ENCODE measurements around the gene DLG2.
"Not testable (repeated sequence)": the region's sequence is repeated elsewhere in the genome, so short reads cannot be mapped to it uniquely, and the experiment has no call there.

DLG2 gene

DNA sequence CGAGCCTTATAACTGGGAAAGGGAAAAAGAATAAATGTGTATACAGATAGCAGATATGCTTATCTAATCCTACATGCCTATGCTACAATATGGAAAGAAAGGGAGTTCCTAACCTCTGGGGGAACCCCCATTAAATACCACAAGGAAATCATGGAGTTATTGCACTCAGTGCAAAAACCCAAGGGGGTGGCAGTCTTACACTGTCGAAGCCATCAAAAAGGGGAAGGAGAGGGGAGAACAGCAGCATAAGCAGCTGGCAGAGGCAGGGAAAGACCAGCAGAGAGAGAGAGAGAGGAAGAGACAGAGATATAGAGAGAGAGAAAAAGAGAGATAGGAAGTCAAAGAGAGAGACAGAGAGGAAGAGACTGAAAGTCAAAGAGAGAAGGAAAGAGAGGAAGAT is 15.5 kb downstream of the DLG2 start:
- H3K27me3 Mint-ChIP-seq; H3K36me3 Mint-ChIP-seq; DNase-seq; ATAC-seq (replicated peaks); H3K9me3 Mint-ChIP-seq; H3K4me1 Mint-ChIP-seq; H3K4me3 Mint-ChIP-seq; H3K27ac Mint-ChIP-seq: not testable (repeated sequence)

DNA sequence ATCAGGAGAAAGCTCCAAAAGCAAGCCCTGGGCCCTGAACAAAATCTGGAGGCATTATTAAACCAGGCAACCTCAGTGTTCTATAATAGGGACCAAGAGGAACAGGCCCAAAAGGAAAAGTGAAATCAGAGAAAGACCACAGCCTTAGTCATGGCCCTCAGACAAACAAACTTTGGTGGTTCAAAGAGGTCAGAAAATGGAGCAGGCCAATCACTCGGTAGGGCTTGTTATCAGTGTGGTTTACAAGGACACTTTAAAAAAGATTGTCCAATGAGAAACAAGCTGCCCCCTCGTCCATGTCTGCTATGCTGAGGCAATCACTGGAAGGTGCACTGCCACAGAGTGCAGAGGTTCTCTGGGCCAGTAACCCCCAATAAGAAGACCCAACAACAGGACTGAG is 17.9 kb downstream of the DLG2 start:
- H3K27me3 Mint-ChIP-seq; H3K27ac Mint-ChIP-seq; DNase-seq; H3K4me1 Mint-ChIP-seq; H3K36me3 Mint-ChIP-seq; ATAC-seq (replicated peaks); H3K9me3 Mint-ChIP-seq; H3K4me3 Mint-ChIP-seq: not testable (repeated sequence)

DNA sequence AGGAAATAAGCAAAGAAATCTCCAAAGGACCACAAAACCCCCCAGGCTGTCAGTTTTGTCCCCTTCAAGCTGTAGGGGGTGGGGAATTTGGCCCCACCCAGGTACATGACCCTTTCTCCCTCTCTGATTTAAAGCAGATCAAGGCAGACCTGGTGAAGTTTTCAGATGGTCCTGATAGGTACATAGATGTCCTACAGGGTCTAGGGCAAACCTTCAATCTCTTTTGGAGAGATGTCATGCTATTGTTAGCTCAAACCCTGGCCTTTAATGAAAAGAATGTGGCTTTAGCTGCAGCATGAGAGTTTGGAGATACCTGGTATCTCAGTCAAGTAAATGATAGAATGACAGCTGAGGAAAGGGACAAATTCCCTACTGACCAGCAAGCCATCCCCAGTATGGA is 18.5 kb downstream of the DLG2 start:
- not testable (repeated sequence) for H3K27me3 Mint-ChIP-seq; H3K4me3 Mint-ChIP-seq; DNase-seq; H3K27ac Mint-ChIP-seq; H3K4me1 Mint-ChIP-seq; H3K9me3 Mint-ChIP-seq; H3K36me3 Mint-ChIP-seq; ATAC-seq (replicated peaks)

DNA sequence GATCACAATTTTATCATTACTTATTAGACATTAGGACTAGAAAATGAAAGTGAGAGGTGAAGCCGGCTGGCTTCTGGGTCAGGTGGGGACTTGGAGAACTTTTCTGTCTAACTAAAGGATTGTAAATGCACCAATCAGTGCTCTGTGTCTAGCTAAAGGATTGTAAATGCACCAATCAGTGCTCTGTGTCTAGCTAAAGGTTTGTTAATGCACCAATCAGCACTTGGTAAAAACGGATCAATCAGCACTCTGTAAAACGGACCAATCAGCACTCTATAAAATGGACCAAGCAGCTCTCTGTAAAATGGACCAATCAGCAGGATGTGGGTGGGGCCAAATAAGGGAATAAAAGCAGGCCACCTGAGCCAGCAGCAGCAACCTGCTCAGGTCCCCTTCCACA is 20.9 kb downstream of the DLG2 start:
- not testable (repeated sequence) for DNase-seq; H3K27me3 Mint-ChIP-seq; ATAC-seq (replicated peaks); H3K4me1 Mint-ChIP-seq; H3K27ac Mint-ChIP-seq; H3K4me3 Mint-ChIP-seq; H3K9me3 Mint-ChIP-seq; H3K36me3 Mint-ChIP-seq

DNA sequence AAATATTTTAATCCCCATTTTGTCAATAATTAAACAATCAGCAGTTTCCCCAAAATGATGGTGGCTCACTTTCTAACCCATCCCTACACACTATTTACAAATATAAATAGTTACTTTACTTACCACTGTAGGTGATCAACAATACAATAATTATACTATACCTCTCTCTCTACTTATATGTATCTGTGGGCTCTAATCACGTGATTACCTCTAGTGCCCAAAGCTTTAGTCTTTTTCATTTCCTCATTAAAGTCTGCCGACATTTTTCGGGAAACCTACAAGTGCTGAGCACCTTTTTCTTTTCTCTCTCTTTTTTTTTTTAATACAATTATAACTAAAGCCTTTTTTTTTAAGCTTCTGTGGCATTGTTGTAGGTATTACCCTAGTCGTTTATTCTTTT is 23.9 kb downstream of the DLG2 start:
- no peak overlapping the region for H3K4me3 Mint-ChIP-seq
- no peaks in the 10 kb centered on the region for H3K4me1 Mint-ChIP-seq
- peaks cover 0 to 4% of the 10 kb centered on the region in 2 donors for H3K36me3 Mint-ChIP-seq
- ATAC-seq (replicated peaks) (no peak), DNase-seq (no peak)
- H3K27me3 Mint-ChIP-seq = no peaks in the 10 kb centered on the region
- H3K27ac Mint-ChIP-seq = no peak overlapping the region
- H3K9me3 Mint-ChIP-seq = no peaks in the 10 kb centered on the region

DNA sequence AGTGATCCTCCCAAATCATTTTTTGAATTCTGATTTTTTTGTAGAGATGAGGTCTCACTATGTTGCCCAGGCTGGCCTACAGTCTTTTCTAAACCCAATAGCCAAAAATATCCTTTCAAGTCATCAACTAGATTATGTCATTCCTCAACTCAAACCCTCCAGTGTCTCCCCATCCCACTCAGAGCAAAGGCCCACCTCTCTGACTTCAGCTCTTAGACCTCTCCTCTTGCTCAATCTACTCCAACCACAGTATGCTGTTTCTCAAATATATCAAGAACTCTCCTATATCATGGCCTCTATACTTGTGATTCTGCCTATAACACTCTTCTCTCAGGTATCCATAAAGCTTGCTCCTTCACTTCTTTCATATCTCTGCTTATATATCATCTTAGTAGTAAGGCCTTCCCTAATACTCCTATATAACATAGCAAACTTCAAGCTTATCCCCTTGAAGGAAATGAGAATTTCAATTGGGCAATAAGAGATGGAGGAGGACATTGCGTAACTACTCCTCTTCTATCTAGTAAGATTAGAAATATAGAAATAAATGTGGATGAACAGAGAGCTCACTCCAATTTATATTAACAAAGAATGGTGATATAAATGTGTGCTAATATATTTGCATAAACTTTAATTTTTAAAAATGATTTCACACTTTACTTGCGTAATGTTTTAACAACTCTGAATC is 24.5 kb downstream of the DLG2 start:
- Mint-ChIP-seq H3K4me3 (no peak overlapping the region), H3K4me1 (no peaks in the 10 kb centered on the region), H3K9me3 (no peaks in the 10 kb centered on the region), H3K36me3 (peaks cover 0 to 4% of the 10 kb centered on the region in 2 donors), H3K27me3 (no peaks in the 10 kb centered on the region), H3K27ac (no peak overlapping the region)
- DNase-seq = no peak
- no peak for ATAC-seq (replicated peaks)

DNA sequence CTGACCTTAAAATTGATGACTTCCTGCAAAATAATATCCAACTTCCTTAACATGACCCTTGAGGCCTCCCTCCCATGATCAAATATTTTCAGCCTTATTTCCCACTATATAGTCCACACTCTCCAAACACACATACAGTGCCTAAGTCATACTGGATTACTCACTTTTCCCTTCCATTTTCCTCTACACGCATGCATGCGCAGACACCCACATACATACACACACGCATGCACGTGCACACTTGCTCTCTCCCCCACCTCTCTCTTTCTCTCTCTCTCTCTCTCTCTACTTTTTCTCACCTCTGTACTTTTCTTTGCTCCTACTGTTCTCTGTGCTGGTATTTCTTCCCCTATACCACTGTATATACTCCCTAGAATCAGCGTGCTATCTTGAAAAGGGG is 28.1 kb downstream of the DLG2 start:
- Mint-ChIP-seq H3K27me3 (no peaks in the 10 kb centered on the region), H3K9me3 (no peaks in the 10 kb centered on the region), H3K4me1 (no peaks in the 10 kb centered on the region), H3K36me3 (no peaks in the 10 kb centered on the region), H3K4me3 (no peak overlapping the region), H3K27ac (no peak overlapping the region)
- DNase-seq = no peak
- ATAC-seq (replicated peaks) = no peak

DNA sequence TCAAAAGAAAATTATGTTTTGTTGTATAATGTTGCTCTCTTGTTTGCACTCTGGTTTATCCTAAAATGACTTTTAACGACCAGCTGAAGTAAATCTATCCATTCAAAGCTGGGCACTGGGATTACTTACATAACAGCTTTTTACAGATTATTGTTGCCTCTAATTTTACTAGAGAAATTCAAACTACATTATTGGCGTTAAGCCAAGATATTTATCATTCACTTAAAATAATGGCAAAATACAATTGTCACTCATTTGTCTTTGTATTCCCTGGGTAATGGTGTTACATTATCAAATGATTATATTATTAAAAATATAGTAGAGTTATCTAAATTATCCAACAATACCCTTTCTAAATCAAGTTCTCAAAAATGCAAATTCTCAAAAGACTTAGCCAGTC is 30.3 kb downstream of the DLG2 start:
- Mint-ChIP-seq H3K27me3 (peaks cover 0 to 1% of the 10 kb centered on the region in 2 donors), H3K27ac (no peak overlapping the region), H3K4me1 (no peaks in the 10 kb centered on the region), H3K9me3 (no peaks in the 10 kb centered on the region), H3K4me3 (no peak overlapping the region), H3K36me3 (no peaks in the 10 kb centered on the region)
- ATAC-seq (replicated peaks) = no peak
- DNase-seq = no peak

DNA sequence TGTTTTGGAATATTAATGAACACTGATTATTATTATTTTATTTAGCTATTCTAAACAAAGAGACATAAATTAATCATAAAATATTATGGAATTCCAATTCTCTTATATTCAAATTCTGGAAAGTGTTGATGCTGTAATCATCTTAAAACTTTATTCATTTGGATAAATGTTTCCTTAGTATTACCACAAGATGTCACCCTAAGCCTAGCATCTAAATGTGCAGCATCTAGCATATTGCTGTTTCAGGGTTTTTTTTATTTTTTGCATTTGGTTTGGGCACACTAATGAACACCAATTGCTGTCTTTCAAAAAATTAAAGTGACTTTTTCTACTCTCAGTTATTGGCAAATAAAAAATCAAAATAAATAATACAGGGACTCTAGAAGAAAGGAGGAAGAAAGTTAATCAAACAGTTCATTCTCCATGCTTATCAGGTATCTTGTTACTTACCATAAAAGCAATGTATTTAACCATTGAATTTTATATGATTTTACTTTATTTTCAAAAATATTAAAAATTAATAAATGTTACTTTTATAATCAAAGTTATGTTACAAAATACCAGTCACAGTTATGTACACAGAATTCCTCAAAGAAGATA is 31.8 kb downstream of the DLG2 start:
- Mint-ChIP-seq H3K4me3 (no peak overlapping the region), H3K27ac (no peak overlapping the region), H3K36me3 (no peaks in the 10 kb centered on the region), H3K27me3 (peaks cover 0 to 5% of the 10 kb centered on the region in 2 donors), H3K9me3 (no peaks in the 10 kb centered on the region), H3K4me1 (no peaks in the 10 kb centered on the region)
- DNase-seq (no peak), ATAC-seq (replicated peaks) (peak; percentile 52 to 59)

DNA sequence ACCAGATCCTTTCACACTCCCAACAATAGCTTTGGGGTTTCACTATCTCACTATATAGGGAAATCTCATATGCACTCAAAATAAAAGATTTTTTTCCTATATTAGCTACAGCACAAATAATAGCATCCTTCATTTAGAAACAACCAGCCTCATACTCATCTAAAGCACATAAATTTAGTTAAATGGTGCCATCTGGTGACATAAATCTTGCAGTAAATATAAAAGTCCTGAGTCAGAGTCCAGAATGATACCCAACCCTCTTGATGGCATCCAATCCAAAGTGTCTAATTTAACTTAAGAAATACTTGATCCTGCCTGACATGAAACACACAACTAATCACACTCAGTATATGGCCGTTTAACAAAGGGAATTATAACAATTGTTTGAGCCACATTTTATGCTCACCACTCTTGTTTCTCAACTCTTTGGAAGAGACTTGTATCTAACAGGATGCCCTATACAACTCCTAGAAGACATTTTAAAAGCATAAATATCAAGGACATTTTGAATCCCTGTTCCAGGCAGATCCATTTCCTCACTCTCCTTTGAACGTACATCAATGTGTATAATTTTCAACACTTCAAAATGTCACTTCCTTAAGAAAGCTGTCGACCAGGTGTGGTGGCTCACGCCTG is 36.2 kb downstream of the DLG2 start:
- peak; percentile 60 to 69 for ATAC-seq (replicated peaks)

DNA sequence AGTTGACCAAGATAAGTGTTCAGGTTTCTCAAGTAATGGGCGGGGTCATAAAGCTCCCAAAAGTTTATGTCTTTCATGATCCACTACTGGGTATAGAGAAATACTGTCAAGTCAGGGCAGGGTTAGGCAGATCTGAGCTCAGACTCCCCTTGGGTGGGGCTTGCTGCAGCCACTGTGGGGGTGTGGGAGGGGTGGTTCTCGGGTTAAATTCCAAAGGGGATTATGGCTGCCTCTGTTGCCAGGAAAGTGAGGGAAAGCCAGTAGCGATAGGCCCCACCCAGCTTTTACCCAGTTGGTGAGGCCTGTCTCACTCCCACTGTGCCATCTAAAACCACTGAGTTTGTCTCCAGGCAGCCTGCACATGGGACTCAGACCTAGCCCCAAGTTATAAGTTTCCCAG is 37.8 kb downstream of the DLG2 start:
- Mint-ChIP-seq H3K27me3 (peaks cover 20 to 23% of the 10 kb centered on the region in 2 donors), H3K4me1 (no peaks in the 10 kb centered on the region), H3K36me3 (peaks cover 4 to 12% of the 10 kb centered on the region in 2 donors), H3K9me3 (peaks cover 3 to 13% of the 10 kb centered on the region in 2 donors), H3K27ac (no peak overlapping the region), H3K4me3 (no peak overlapping the region)
- no peak for ATAC-seq (replicated peaks)
- no peak for DNase-seq

More for the DNA sequence above, 36.2 kb downstream of the DLG2 start:
- no peak for DNase-seq
- Mint-ChIP-seq H3K27ac (no peak overlapping the region), H3K27me3 (peaks cover 16 to 23% of the 10 kb centered on the region in 2 donors), H3K4me1 (no peaks in the 10 kb centered on the region), H3K36me3 (peaks cover 4 to 12% of the 10 kb centered on the region in 2 donors), H3K9me3 (peaks cover 3 to 12% of the 10 kb centered on the region in 2 donors), H3K4me3 (no peak overlapping the region)

DNA sequence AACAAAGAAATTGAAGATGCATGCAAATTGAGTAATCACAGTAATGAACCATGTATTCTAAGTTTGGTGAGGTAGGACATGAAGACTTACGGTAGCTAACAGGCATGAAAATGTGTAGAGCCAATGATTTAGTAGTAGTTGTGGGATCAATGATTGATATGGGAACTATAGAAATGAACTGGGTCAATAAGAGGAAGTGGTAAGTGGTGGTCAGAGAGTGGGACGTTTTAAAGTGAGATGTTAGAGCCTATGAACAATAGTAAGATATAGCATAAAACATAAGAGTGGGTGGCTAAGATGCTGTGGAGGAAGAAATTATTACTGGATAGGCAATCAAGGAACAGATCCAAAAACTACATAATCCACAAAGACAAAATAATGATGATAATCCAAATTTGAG is 45.0 kb downstream of the DLG2 start:
- H3K27ac Mint-ChIP-seq = no peak overlapping the region
- H3K9me3 Mint-ChIP-seq = peaks cover 0 to 8% of the 10 kb centered on the region in 2 donors
- H3K27me3 Mint-ChIP-seq = peaks cover 5% of the 10 kb centered on the region in 2 donors
- no peaks in the 10 kb centered on the region for H3K36me3 Mint-ChIP-seq
- no peaks in the 10 kb centered on the region for H3K4me1 Mint-ChIP-seq
- no peak overlapping the region for H3K4me3 Mint-ChIP-seq
- DNase-seq (no peak), ATAC-seq (replicated peaks) (peak; percentile 49 to 57)

DNA sequence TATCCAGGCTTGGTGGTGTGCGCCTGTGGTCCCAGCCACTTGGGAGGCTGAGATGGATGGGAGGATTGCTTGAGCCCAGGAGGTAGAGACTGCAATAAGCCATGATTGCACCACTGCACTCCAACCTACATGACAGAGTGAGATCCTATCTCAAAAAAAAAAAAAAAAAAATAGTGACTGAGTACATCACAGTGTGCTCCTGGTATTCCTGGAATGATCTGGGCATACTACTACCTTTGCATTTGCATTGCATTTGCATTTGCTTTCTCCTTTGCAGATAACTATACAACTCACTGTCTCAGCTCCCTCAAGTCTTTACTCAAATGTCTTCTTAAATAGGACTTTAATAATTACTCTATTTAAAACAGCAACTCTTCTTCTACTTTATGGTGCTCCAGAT is 51.8 kb downstream of the DLG2 start:
- no peaks in the 10 kb centered on the region for H3K4me1 Mint-ChIP-seq
- H3K36me3 Mint-ChIP-seq = peaks cover 0 to 4% of the 10 kb centered on the region in 2 donors
- peaks cover 20 to 37% of the 10 kb centered on the region in 2 donors for H3K27me3 Mint-ChIP-seq
- no peak overlapping the region for H3K4me3 Mint-ChIP-seq
- no peak overlapping the region for H3K27ac Mint-ChIP-seq
- DNase-seq (no peak), ATAC-seq (replicated peaks) (no peak)
- peaks cover 4 to 8% of the 10 kb centered on the region in 2 donors for H3K9me3 Mint-ChIP-seq

DNA sequence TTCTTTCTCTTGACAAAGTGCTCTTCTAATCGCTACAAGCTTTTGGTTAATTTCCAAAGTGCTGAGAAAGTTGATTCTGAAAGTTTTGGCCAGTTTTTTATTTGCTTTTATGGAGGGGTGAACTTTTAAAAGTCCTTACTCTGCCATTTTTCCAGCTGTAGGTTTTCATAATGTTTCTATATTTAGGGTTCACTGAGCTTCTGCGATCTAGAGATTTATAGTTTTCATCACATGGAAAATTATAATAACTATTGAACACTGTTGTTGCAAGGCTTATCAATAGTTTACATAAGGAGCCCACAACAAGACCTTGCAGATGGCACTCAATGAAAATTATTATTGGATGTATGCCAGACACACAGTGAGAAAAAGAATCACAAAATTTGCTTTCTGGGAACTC is 55.1 kb downstream of the DLG2 start:
- peak overlapping the region; percentile 27 for H3K27ac Mint-ChIP-seq
- peaks cover 19 to 33% of the 10 kb centered on the region in 2 donors for H3K27me3 Mint-ChIP-seq
- peaks cover 0 to 4% of the 10 kb centered on the region in 2 donors for H3K36me3 Mint-ChIP-seq
- peaks cover 4% of the 10 kb centered on the region in 2 donors for H3K9me3 Mint-ChIP-seq
- ATAC-seq (replicated peaks) (no peak), DNase-seq (no peak)
- H3K4me3 Mint-ChIP-seq = no peak overlapping the region
- H3K4me1 Mint-ChIP-seq = no peaks in the 10 kb centered on the region

DNA sequence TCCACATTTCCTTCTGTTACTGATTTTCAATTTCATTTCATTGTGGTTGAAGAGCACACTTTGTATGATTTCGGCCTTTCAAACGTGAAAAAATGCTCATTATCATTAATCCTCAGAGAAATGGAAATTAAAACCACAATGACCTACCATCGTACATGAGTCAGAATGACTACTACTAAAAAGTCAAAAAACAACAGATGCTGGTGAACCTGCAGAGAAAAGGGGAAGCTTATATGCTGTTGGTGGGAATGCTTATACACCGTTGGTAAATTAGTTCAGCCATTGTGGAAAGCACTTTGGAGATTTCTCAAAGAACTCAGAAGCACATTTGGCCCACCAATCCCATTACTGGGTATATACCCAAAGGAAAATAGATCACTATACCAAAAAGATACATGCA is 57.6 kb downstream of the DLG2 start:
- Mint-ChIP-seq H3K4me1 (no peaks in the 10 kb centered on the region), H3K27ac (no peak overlapping the region), H3K4me3 (no peak overlapping the region), H3K36me3 (no peaks in the 10 kb centered on the region), H3K27me3 (peaks cover 8 to 26% of the 10 kb centered on the region in 2 donors), H3K9me3 (peaks cover 0 to 2% of the 10 kb centered on the region in 2 donors)
- DNase-seq (no peak), ATAC-seq (replicated peaks) (no peak)

Measured in stimulated activated naive B cell treated with anti-CD40 and anti-IgM and Interleukin-4, amounts not matched to agents 10 μg/mL and 1 μg/mL and 100 μg/mL, for 72 hours (primary cell).